ENCODE results near the gene CPNE5. TPM values are rescaled to one million over a fixed set of nuclear protein-coding genes. Genes with fewer than 3 reads are reported as not detected.

CPNE5 gene
- total RNA-seq, 1 experiment from 2014 or later: not detected

DNA sequence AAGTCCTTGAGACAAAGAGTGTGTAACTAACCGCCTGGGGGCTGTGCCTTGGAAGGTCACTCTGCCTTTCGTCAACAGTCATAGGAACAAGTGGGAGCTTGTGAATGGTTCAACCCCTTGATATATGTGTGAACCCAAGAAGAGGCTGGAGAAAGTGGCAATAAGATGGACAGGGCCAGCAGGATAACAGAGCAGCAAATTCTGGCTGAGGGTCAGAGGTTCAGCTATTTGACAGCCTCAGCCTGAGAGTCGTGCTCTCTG lies 54.9 kb downstream of the CPNE5 start:
- no peaks in the 10 kb centered on the region for H3K9me2 ChIP-seq (replicated peaks; ENCODE audit: low read length)
- no peak overlapping the region for H3K4me3 ChIP-seq (ENCODE audit: low read length)
- H2AFZ ChIP-seq (ENCODE audit: low read length): no peak overlapping the region
- H3K27ac ChIP-seq (ENCODE audit: low read length): no peak overlapping the region
- H3K4me1 ChIP-seq (ENCODE audit: insufficient read depth, low read length): no peaks in the 10 kb centered on the region
- no TSS peak for BruUV-seq (replicated peaks)
- H3K79me2 ChIP-seq (ENCODE audit: low read length): no peaks in the 10 kb centered on the region
- no peaks in the 10 kb centered on the region for H3K9me3 ChIP-seq (ENCODE audit: low read length)
- ChIA-PET CTCF (no interaction called here), POLR2A (ENCODE audit: unreplicated experiment) (no interaction called here)
- intact Hi-C loops (cut with micrococcal nuclease): no loop called here
- no peaks in the 10 kb centered on the region for H4K20me1 ChIP-seq (ENCODE audit: low read length)
- no peaks in the 10 kb centered on the region for H3F3A ChIP-seq (ENCODE audit: low read length, unreplicated experiment)
- no peak overlapping the region for H3K9ac ChIP-seq (ENCODE audit: low read length)
- H3K27me3 ChIP-seq (ENCODE audit: low read length): peaks cover 2% of the 10 kb centered on the region; the same call in 1 of the 2 replicates
- no peak overlapping the region for H3K4me2 ChIP-seq (ENCODE audit: low read length)
- no peaks in the 10 kb centered on the region for H3K36me3 ChIP-seq (ENCODE audit: low read depth, low read length)
- ATAC-seq (no peak), DNase-seq (no peak)
- no peak for TF ChIP-seq EZH2phosphoT487 (IDR thresholded peaks at IDR 0.05; ENCODE audit: borderline replicate concordance, low read length)
- no peak for TF ChIP-seq EZH2 (IDR thresholded peaks at IDR 0.05; ENCODE audit: low read length, unreplicated experiment)
- no peak for TF ChIP-seq CTCF (conservative IDR thresholded peaks at IDR 0.05; ENCODE audit: low read depth, low read length)

DNA sequence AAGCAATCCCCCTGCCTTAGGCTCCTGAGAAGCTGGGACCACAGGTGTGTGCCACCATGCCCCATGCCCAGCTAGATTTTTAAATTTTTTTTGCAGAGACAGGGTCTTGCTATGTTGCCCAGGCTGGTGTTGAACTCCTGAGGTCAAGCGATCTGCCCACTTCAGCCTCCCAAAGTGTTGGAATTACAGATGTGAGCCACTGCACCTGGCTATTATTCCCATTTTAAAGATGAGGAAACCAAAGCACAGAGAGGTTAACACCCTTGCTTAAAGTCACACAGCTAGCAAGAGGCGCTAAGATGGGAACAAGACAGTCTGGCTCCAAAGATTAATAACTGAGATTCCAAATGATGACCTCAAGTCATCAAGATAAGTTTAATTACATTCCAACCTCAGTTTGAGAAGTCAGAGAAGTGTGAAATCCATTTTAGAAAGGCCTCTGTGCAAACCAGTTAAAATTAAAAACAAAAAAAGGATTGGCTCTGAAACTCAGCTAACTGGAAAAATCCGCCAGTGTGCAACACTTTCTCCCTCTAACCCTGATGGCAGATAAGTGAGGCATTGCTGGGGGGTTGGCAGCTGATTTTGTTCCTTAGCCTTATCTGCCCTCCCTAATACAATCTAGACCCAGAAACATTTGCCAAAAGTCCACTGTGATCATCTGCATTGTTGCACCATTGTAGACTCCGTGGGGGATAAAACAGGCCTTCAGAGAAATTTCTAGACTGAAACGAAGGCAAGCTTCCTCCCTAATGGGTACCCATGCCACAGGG lies 55.5 kb downstream of the CPNE5 start:
- CTCF ChIA-PET: no interaction called here
- no peak overlapping the region for H3K4me2 ChIP-seq (ENCODE audit: low read length)
- ATAC-seq (no peak), DNase-seq (no peak)
- intact Hi-C loops (cut with micrococcal nuclease): no loop called here
- no peak overlapping the region for H2AFZ ChIP-seq (ENCODE audit: low read length)
- H3K4me1 ChIP-seq (ENCODE audit: insufficient read depth, low read length): no peaks in the 10 kb centered on the region
- H3K36me3 ChIP-seq (ENCODE audit: low read depth, low read length): no peaks in the 10 kb centered on the region
- no peaks in the 10 kb centered on the region for H3K9me2 ChIP-seq (replicated peaks; ENCODE audit: low read length)
- no peak overlapping the region for H3K27ac ChIP-seq (ENCODE audit: low read length)
- no peaks in the 10 kb centered on the region for H3F3A ChIP-seq (ENCODE audit: low read length, unreplicated experiment)
- POLR2A ChIA-PET (ENCODE audit: unreplicated experiment): no interaction called here
- no peak overlapping the region for H3K4me3 ChIP-seq (ENCODE audit: low read length)
- no peaks in the 10 kb centered on the region for H3K9me3 ChIP-seq (ENCODE audit: low read length)
- no peaks in the 10 kb centered on the region for H4K20me1 ChIP-seq (ENCODE audit: low read length)
- no peak for TF ChIP-seq EZH2phosphoT487 (IDR thresholded peaks at IDR 0.05; ENCODE audit: borderline replicate concordance, low read length)
- no peak for TF ChIP-seq CTCF (conservative IDR thresholded peaks at IDR 0.05; ENCODE audit: low read depth, low read length)
- TF ChIP-seq EZH2 (IDR thresholded peaks at IDR 0.05; ENCODE audit: low read length, unreplicated experiment): no peak
- H3K27me3 ChIP-seq (ENCODE audit: low read length): no peaks in the 10 kb centered on the region
- no peak overlapping the region for H3K9ac ChIP-seq (ENCODE audit: low read length)
- no peaks in the 10 kb centered on the region for H3K79me2 ChIP-seq (ENCODE audit: low read length)
- BruUV-seq (replicated peaks): no TSS peak

DNA sequence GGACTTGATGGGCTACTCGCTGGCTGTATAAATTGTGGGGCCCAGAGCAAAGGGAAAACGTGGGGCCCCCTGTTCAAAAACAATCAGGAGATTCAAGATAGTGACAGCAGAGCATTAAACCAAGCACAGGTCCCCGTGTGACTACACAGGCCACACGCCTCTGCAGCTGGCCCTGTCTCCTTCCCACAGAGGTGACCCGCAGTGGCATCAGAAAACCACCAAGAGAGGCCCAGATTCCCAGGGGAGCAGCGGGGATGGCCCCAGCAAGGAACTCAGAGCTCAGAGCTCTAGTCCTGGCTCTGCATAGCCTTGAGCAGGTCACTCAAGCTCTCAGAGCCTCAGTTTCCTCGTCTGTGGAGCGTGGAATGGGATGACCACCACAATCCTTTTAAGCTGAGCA lies 57.6 kb downstream of the CPNE5 start:
- ChIA-PET CTCF (interaction anchor here (1.0 to 1.6 kb wide), 2 partner anchors 12 to 47 kb away, joined by 3 to 27 read pairs; no protein-coding TSS in a partner anchor), POLR2A (ENCODE audit: unreplicated experiment) (no interaction called here)
- Histone ChIP-seq H3K9me2 (replicated peaks; ENCODE audit: low read length) (no peaks in the 10 kb centered on the region), H3K9ac (ENCODE audit: low read length) (no peak overlapping the region), H3K27me3 (ENCODE audit: low read length) (0 out of 2 replicates have a peak, but pooled peaks cover 8% of the 10 kb centered on the region), H3K4me2 (ENCODE audit: low read length) (no peak overlapping the region), H3K9me3 (ENCODE audit: low read length) (no peaks in the 10 kb centered on the region), H3K36me3 (ENCODE audit: low read depth, low read length) (no peaks in the 10 kb centered on the region), H2AFZ (ENCODE audit: low read length) (no peak overlapping the region), H3F3A (ENCODE audit: low read length, unreplicated experiment) (no peaks in the 10 kb centered on the region), H3K4me1 (ENCODE audit: insufficient read depth, low read length) (no peaks in the 10 kb centered on the region), H4K20me1 (ENCODE audit: low read length) (no peaks in the 10 kb centered on the region), H3K27ac (ENCODE audit: low read length) (no peak overlapping the region), H3K79me2 (ENCODE audit: low read length) (no peaks in the 10 kb centered on the region), H3K4me3 (ENCODE audit: low read length) (no peak overlapping the region)
- DNase-seq: no peak
- BruUV-seq (replicated peaks): no TSS peak
- no peak for ATAC-seq
- no peak for TF ChIP-seq CTCF (conservative IDR thresholded peaks at IDR 0.05; ENCODE audit: low read depth, low read length)
- no peak for TF ChIP-seq EZH2phosphoT487 (IDR thresholded peaks at IDR 0.05; ENCODE audit: borderline replicate concordance, low read length)
- no peak for TF ChIP-seq EZH2 (IDR thresholded peaks at IDR 0.05; ENCODE audit: low read length, unreplicated experiment)
- intact Hi-C loops (cut with micrococcal nuclease): loop anchor here (1.0 kb wide), 1 partner anchor 15 kb away; no protein-coding TSS in a partner anchor
